Mesendoderm (in vitro differentiated cells): ENCODE data around the gene CENPX.

ENCODE experiments used
- DNase-seq: peaks from one replicate; pipeline ENCODE4 v3.0.0; 2013
- H2AK5ac ChIP-seq: 2 replicates; pipeline ENCODE4 v1.6.1; 2013; ENCODE audit warnings: low read length, inconsistent platforms
- H2BK120ac ChIP-seq: 2 replicates; pipeline ENCODE4 v1.6.1; 2013; ENCODE audit warnings: low read depth, mild to moderate bottlenecking, low read length, moderate library complexity, mixed read lengths
- H2BK15ac ChIP-seq: replicated peaks from 2 replicates; pipeline ENCODE4 v1.6.1; 2013; ENCODE audit warnings: low read depth, mild to moderate bottlenecking, moderate library complexity
- H2BK5ac ChIP-seq: 2 replicates; pipeline ENCODE4 v1.6.1; 2013; ENCODE audit warnings: low read length, inconsistent platforms
- H3K18ac ChIP-seq: 2 replicates; pipeline ENCODE4 v1.6.1; 2013; ENCODE audit warnings: mild to moderate bottlenecking, low read length, mixed read lengths
- H3K23ac ChIP-seq: one replicate; pipeline ENCODE4 v1.6.1; 2013; ENCODE audit warnings: low read length
- H3K27ac ChIP-seq: 2 replicates; pipeline ENCODE4 v1.5.1; 2013; ENCODE audit warnings: low read depth, mild to moderate bottlenecking, inconsistent platforms, low read length, moderate library complexity
- H3K27me3 ChIP-seq: 2 replicates; pipeline ENCODE4 v1.6.1; 2013; ENCODE audit warnings: low read length, control low read depth, mild to moderate bottlenecking, inconsistent platforms; ENCODE audit not compliant: insufficient read depth, poor library complexity
- H3K36me3 ChIP-seq: 2 replicates; pipeline ENCODE4 v1.6.1; 2013; ENCODE audit warnings: low read length, inconsistent platforms; ENCODE audit not compliant: control insufficient read depth, insufficient read depth
- H3K4ac ChIP-seq: one replicate; pipeline ENCODE4 v1.6.1; 2013; ENCODE audit warnings: low read depth, mild to moderate bottlenecking, low read length, moderate library complexity
- H3K4me1 ChIP-seq: 2 replicates; pipeline ENCODE4 v1.6.1; 2013; ENCODE audit warnings: low read depth, low read length, inconsistent platforms; ENCODE audit not compliant: control insufficient read depth
- H3K4me2 ChIP-seq: 2 replicates; pipeline ENCODE4 v1.6.1; 2013; ENCODE audit warnings: low read length
- H3K4me3 ChIP-seq: 2 replicates; pipeline ENCODE4 v1.5.1; 2013; ENCODE audit warnings: mild to moderate bottlenecking, low read length
- H3K56ac ChIP-seq: one replicate; pipeline ENCODE4 v1.6.1; 2013; ENCODE audit warnings: low read length
- H3K79me1 ChIP-seq: 2 replicates; pipeline ENCODE4 v1.6.1; 2013; ENCODE audit warnings: low read length, inconsistent platforms
- H3K79me2 ChIP-seq: 2 replicates; pipeline ENCODE4 v1.6.1; 2013; ENCODE audit warnings: mild to moderate bottlenecking, low read length; ENCODE audit not compliant: control insufficient read depth, insufficient read depth
- H3K9ac ChIP-seq: 2 replicates; pipeline ENCODE4 v1.6.1; 2013; ENCODE audit warnings: low read length, inconsistent platforms
- H4K5ac ChIP-seq: one replicate; pipeline ENCODE4 v1.6.1; 2013; ENCODE audit warnings: low read length
- H4K8ac ChIP-seq: one replicate; pipeline ENCODE4 v1.6.1; 2013; ENCODE audit warnings: low read depth, mild to moderate bottlenecking, control low read depth, low read length, moderate library complexity
- WGBS: extraction: QIAGEN DNeasy Blood & Tissue Kit; methylation state at CpG from one replicate; pipeline ENCODE4 v1.1.7; 2013; ENCODE audit warnings: low lambda C conversion rate, missing lambda C conversion rate; ENCODE audit not compliant: insufficient coverage; ENCODE audit errors: extremely low coverage; 5-methylcytosine and 5-hydroxymethylcytosine counted together

CENPX gene

GRCh38 chr17:82000803-82001570, 21.7 kb downstream of the CENPX start:
- Histone ChIP-seq H4K5ac (no peak overlapping the region), H3K4me3 (no peak overlapping the region), H3K79me1 (peaks cover 1% of the 10 kb centered on the region), H3K79me2 (no peaks in the 10 kb centered on the region), H2BK5ac (no peak overlapping the region), H3K56ac (no peak overlapping the region), H3K36me3 (no peaks in the 10 kb centered on the region), H3K27ac (no peak overlapping the region), H3K9ac (no peak overlapping the region), H3K4me1 (no peaks in the 10 kb centered on the region), H4K8ac (no peak overlapping the region), H3K23ac (no peak overlapping the region), H3K27me3 (no peaks in the 10 kb centered on the region), H3K18ac (no peak overlapping the region), H2BK120ac (no peak overlapping the region), H2AK5ac (no peak overlapping the region), H3K4me2 (no peak overlapping the region), H2BK15ac (no peak overlapping the region), H3K4ac (no peak overlapping the region)
- DNase-seq = no peak
- no CpG with 5 or more reads among the region's 32 CpGs for WGBS

GRCh38 chr17:81999976-82000802, 22.5 kb downstream of the CENPX start:
- WGBS = no CpG with 5 or more reads among the region's 36 CpGs

GRCh38 chr17:81999587-81999975, 23.1 kb downstream of the CENPX start:
- no peak overlapping the region for H2BK120ac ChIP-seq
- no peak overlapping the region for H3K9ac ChIP-seq
- no peak overlapping the region for H3K18ac ChIP-seq
- H3K23ac ChIP-seq = no peak overlapping the region
- H3K56ac ChIP-seq = no peak overlapping the region
- no CpG with 5 or more reads among the region's 12 CpGs for WGBS
- no peak overlapping the region for H4K5ac ChIP-seq
- H3K27me3 ChIP-seq = no peaks in the 10 kb centered on the region
- no peak overlapping the region for H3K4me2 ChIP-seq
- no peaks in the 10 kb centered on the region for H3K4me1 ChIP-seq
- H4K8ac ChIP-seq = no peak overlapping the region
- no peak overlapping the region for H3K4ac ChIP-seq
- no peak overlapping the region for H2BK5ac ChIP-seq
- H3K27ac ChIP-seq = no peak overlapping the region
- no peak for DNase-seq
- H3K36me3 ChIP-seq = no peaks in the 10 kb centered on the region
- no peak overlapping the region for H2BK15ac ChIP-seq
- no peak overlapping the region for H2AK5ac ChIP-seq
- no peaks in the 10 kb centered on the region for H3K79me1 ChIP-seq
- no peaks in the 10 kb centered on the region for H3K79me2 ChIP-seq
- no peak overlapping the region for H3K4me3 ChIP-seq

More at GRCh38 chr17:81999976-82000802, 22.5 kb downstream of the CENPX start:
- Histone ChIP-seq H3K79me1 (no peaks in the 10 kb centered on the region), H3K27ac (no peak overlapping the region), H3K27me3 (no peaks in the 10 kb centered on the region), H3K23ac (no peak overlapping the region), H4K8ac (no peak overlapping the region), H2BK5ac (no peak overlapping the region), H3K79me2 (no peaks in the 10 kb centered on the region), H3K4me2 (no peak overlapping the region), H3K4me3 (no peak overlapping the region), H4K5ac (no peak overlapping the region), H3K56ac (no peak overlapping the region), H2BK15ac (no peak overlapping the region), H3K9ac (no peak overlapping the region), H3K4me1 (no peaks in the 10 kb centered on the region), H2BK120ac (no peak overlapping the region), H3K18ac (no peak overlapping the region), H3K4ac (no peak overlapping the region), H2AK5ac (no peak overlapping the region), H3K36me3 (no peaks in the 10 kb centered on the region)
- DNase-seq = no peak

- H3K4me3 ChIP-seq = no peak overlapping the region
- WGBS = no CpG with 5 or more reads among the region's 14 CpGs
- H3K4ac ChIP-seq = no peak overlapping the region
- no peak overlapping the region for H4K5ac ChIP-seq
- no peaks in the 10 kb centered on the region for H3K79me2 ChIP-seq
- no peak overlapping the region for H2BK15ac ChIP-seq
- no peak overlapping the region for H3K56ac ChIP-seq
- H3K27me3 ChIP-seq = no peaks in the 10 kb centered on the region
- H2AK5ac ChIP-seq = no peak overlapping the region
- H4K8ac ChIP-seq = no peak overlapping the region
- no peak overlapping the region for H3K18ac ChIP-seq
- no peaks in the 10 kb centered on the region for H3K79me1 ChIP-seq
- H3K4me2 ChIP-seq = no peak overlapping the region
- no peak overlapping the region for H2BK120ac ChIP-seq
- H3K27ac ChIP-seq = no peak overlapping the region
- H3K36me3 ChIP-seq = no peaks in the 10 kb centered on the region
- no peak for DNase-seq
- H2BK5ac ChIP-seq = no peak overlapping the region
- H3K4me1 ChIP-seq = no peaks in the 10 kb centered on the region
- H3K9ac ChIP-seq = no peak overlapping the region
- no peak overlapping the region for H3K23ac ChIP-seq
Observed at GRCh38 chr17:81998691-81999438, 23.8 kb downstream of the CENPX start.

GRCh38 chr17:81998212-81998611, 24.5 kb downstream of the CENPX start:
- H4K8ac ChIP-seq = no peak overlapping the region
- no peak overlapping the region for H3K56ac ChIP-seq
- WGBS = no CpG with 5 or more reads among the region's 7 CpGs
- no peak overlapping the region for H2AK5ac ChIP-seq
- no peaks in the 10 kb centered on the region for H3K79me2 ChIP-seq
- H4K5ac ChIP-seq = no peak overlapping the region
- H3K4ac ChIP-seq = no peak overlapping the region
- no peak overlapping the region for H3K27ac ChIP-seq
- H3K4me1 ChIP-seq = no peaks in the 10 kb centered on the region
- no peak overlapping the region for H3K18ac ChIP-seq
- H3K27me3 ChIP-seq = no peaks in the 10 kb centered on the region
- no peak overlapping the region for H2BK5ac ChIP-seq
- H3K4me3 ChIP-seq = no peak overlapping the region
- no peak for DNase-seq
- no peak overlapping the region for H2BK15ac ChIP-seq
- no peak overlapping the region for H3K4me2 ChIP-seq
- no peaks in the 10 kb centered on the region for H3K79me1 ChIP-seq
- no peak overlapping the region for H3K23ac ChIP-seq
- no peak overlapping the region for H2BK120ac ChIP-seq
- no peaks in the 10 kb centered on the region for H3K36me3 ChIP-seq
- no peak overlapping the region for H3K9ac ChIP-seq
